ENCODE results near the gene GRK2. TPM values are rescaled to one million over a fixed set of nuclear protein-coding genes. Genes with fewer than 3 reads are reported as not detected.

GRK2 gene
- total RNA-seq, 1 experiment from 2014 or later: 48.1 TPM

DNA sequence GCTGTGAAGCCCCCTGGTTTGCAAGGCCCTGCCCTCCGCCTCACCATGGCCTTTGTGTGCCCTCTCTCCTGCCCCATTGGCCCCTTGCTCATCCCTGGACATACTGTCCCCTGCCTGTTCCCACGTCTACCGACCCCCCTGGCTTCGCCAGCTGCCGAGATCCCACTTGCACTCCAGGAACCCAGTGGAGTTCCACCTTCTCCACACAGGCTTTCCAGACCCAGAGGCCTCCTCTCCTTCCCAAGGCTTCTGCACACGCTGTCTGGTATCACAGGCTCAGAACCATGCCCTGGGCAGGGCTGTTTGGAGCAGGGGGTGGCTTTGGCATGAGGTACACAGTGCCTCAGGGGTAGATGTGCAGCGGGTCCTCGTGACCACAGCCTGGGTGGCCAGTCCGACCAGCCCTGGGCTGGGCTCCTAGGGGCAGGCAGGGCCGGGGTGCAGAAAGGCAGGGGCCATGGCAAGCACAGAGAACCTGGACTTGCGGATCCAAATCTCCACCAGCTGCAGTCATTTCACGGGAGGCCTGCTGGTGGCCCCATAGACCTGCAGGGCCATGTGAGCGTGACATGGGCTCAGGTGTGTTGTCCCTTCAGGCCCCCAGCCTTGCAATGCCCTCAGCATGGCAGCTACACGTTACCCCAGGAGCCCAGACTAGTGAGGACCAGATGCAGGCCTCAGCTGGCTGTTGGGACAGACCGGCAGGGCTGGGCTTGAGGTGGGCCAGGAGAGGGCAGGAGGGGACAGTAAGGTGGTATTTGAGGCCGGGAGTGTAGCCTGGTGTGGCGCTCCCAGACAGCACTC, 9.5 kb downstream of the GRK2 start:
- no peak for DNase-seq (ENCODE audit: unreplicated experiment)
- ChIA-PET CTCF (interaction anchor here (0.5 to 0.6 kb wide), 2 partner anchors 17 to 218 kb away, joined by 4 to 5 read pairs; no protein-coding TSS in a partner anchor), POLR2A (no interaction called here)
- BruUV-seq (replicated peaks): no TSS peak
- H3K27ac Mint-ChIP-seq (ENCODE audit: low read depth, unreplicated experiment): no peak overlapping the region
- intact Hi-C loops (cut with micrococcal nuclease): no loop called here
- H3K9me3 Mint-ChIP-seq (ENCODE audit: unreplicated experiment): no peaks in the 10 kb centered on the region
- H3K4me1 Mint-ChIP-seq (ENCODE audit: insufficient read depth, unreplicated experiment): no peaks in the 10 kb centered on the region
- H3K36me3 Mint-ChIP-seq (ENCODE audit: insufficient read depth, unreplicated experiment): peaks cover 21% of the 10 kb centered on the region
- no peaks in the 10 kb centered on the region for H3K27me3 Mint-ChIP-seq (ENCODE audit: insufficient read depth, unreplicated experiment)
- TF ChIP-seq, protein P1, sequence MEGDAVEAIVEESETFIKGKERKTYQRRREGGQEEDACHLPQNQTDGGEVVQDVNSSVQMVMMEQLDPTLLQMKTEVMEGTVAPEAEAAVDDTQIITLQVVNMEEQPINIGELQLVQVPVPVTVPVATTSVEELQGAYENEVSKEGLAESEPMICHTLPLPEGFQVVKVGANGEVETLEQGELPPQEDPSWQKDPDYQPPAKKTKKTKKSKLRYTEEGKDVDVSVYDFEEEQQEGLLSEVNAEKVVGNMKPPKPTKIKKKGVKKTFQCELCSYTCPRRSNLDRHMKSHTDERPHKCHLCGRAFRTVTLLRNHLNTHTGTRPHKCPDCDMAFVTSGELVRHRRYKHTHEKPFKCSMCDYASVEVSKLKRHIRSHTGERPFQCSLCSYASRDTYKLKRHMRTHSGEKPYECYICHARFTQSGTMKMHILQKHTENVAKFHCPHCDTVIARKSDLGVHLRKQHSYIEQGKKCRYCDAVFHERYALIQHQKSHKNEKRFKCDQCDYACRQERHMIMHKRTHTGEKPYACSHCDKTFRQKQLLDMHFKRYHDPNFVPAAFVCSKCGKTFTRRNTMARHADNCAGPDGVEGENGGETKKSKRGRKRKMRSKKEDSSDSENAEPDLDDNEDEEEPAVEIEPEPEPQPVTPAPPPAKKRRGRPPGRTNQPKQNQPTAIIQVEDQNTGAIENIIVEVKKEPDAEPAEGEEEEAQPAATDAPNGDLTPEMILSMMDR (IDR thresholded peaks at IDR 0.05; ENCODE audit: unreplicated experiment): no peak
- H3K4me3 Mint-ChIP-seq (ENCODE audit: unreplicated experiment): no peak overlapping the region

DNA sequence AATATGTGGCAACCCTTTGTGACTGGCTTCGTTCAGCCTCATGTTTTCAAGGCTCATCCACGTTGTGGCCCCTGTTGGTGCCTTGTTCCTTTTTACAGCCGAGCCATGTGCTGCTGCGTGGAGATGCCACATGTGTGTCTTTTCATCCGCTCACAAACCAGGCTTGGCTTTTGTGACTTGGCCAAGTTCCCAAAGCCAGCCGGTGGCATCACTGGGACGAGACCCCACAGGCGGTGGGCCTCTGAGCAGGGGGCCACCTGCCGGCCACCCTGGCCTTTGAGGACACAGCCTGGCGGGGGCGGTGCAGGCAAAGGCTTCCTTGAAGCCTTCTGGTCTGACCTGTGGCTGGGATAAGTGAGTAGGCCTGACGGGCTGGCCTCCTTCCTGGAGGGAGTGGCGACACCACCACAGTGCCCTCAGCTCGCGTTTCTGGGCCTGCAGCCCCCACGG, 10.5 kb downstream of the GRK2 start:
- Mint-ChIP-seq H3K36me3 (ENCODE audit: insufficient read depth, unreplicated experiment) (peaks cover 21% of the 10 kb centered on the region), H3K27ac (ENCODE audit: low read depth, unreplicated experiment) (peak overlapping the region; percentile 27), H3K4me1 (ENCODE audit: insufficient read depth, unreplicated experiment) (no peaks in the 10 kb centered on the region), H3K4me3 (ENCODE audit: unreplicated experiment) (peak overlapping the region; percentile 48), H3K27me3 (ENCODE audit: insufficient read depth, unreplicated experiment) (no peaks in the 10 kb centered on the region), H3K9me3 (ENCODE audit: unreplicated experiment) (no peaks in the 10 kb centered on the region)
- POLR2A ChIA-PET: interaction anchor here (0.8 to 1.5 kb wide), 5 partner anchors 10 to 41 kb away, joined by 3 to 6 read pairs (median 3); partner anchors contain the start of gene ANKRD13D
- no peak for DNase-seq (ENCODE audit: unreplicated experiment)
- TF ChIP-seq, protein P1 (IDR thresholded peaks at IDR 0.05; ENCODE audit: unreplicated experiment): no peak
- intact Hi-C loops (cut with micrococcal nuclease): no loop called here
- CTCF ChIA-PET: interaction anchor here (0.6 to 1.5 kb wide), 3 partner anchors 13 to 41 kb away, joined by 3 to 5 read pairs (median 4); no protein-coding TSS in a partner anchor
- no TSS peak for BruUV-seq (replicated peaks)

DNA sequence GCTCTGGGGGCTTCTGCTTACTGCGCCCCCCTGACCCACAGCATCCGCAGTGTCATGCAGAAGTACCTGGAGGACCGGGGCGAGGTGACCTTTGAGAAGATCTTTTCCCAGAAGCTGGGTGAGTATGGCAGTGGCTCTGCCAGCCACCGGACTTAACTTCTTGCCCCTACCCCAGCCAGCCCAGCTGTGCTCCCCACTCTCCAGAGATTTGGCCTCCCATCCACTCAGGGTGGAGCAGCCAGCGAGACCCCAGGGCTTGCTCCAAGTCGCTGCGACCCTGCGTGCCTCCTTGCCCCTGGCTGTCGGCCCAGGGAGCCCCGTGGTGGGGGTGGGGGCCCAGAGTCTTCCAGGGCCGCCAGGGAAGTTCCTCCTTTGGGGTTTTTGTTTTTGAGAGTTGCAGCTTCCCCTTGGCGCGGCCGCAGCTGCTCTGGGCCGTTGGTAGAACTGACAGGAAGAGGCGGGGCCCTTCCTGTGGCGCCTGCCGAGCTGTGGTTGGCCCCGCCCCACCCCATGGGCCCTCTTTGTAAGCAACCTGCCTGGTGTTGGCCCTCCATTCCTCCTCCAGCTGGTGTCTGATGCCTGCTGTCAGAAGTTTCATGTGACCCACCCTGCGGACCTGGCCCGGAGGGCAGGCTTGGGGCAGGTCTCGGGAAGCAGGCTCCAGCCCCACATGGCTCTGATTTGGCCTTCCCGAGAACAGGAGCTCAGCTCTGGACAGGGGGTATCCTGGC, 11.1 kb downstream of the GRK2 start:
- CTCF ChIA-PET: interaction anchor here (0.5 to 1.5 kb wide), 5 partner anchors 10 to 481 kb away, joined by 3 to 5 read pairs (median 3); no protein-coding TSS in a partner anchor
- Mint-ChIP-seq H3K36me3 (ENCODE audit: insufficient read depth, unreplicated experiment) (peaks cover 21% of the 10 kb centered on the region), H3K27ac (ENCODE audit: low read depth, unreplicated experiment) (peak overlapping the region; percentile 27), H3K4me3 (ENCODE audit: unreplicated experiment) (peak overlapping the region; percentile 48), H3K9me3 (ENCODE audit: unreplicated experiment) (no peaks in the 10 kb centered on the region), H3K4me1 (ENCODE audit: insufficient read depth, unreplicated experiment) (no peaks in the 10 kb centered on the region), H3K27me3 (ENCODE audit: insufficient read depth, unreplicated experiment) (no peaks in the 10 kb centered on the region)
- BruUV-seq (replicated peaks): no TSS peak
- POLR2A ChIA-PET: interaction anchor here (0.7 to 1.5 kb wide), 10 partner anchors 8 to 115 kb away, joined by 3 to 6 read pairs (median 3); partner anchors contain the start of gene ANKRD13D
- DNase-seq (ENCODE audit: unreplicated experiment): peak; percentile 57
- intact Hi-C loops (cut with micrococcal nuclease): no loop called here
- TF ChIP-seq, protein P1 (IDR thresholded peaks at IDR 0.05; ENCODE audit: unreplicated experiment): no peak

Data from MCF 10A (cell line).